ENCODE results near the gene CHRM5.

- TF ChIP-seq CTCF (IDR thresholded peaks at IDR 0.05; ENCODE audit: low read length) (no peak), EZH2 (optimal IDR thresholded peaks at IDR 0.05; ENCODE audit: low read depth, low read length) (no peak)
Observed at GRCh38 chr15:33941279-33942063, 26.8 kb upstream of the CHRM5 start.

All from MM.1S (cell line).